WTC11 (cell line): ENCODE results near the gene BNC2.

Source experiments
- ATF1 ChIP-seq: sonication (generic); formaldehyde crosslinking; IDR thresholded peaks from 2 replicates; pipeline ENCODE4 v1.8.1; 2023; ENCODE audit warnings: mild to moderate bottlenecking, moderate library complexity, missing genetic modification reagents
- JUN ChIP-seq: sonication (generic); formaldehyde crosslinking; IDR thresholded peaks from 2 replicates; pipeline ENCODE4 v1.8.0; 2023; ENCODE audit warnings: mild to moderate bottlenecking, missing genetic modification reagents
- RORB ChIP-seq: fragments of 250-450 bp; sonication (Bioruptor Pico); IDR thresholded peaks from 2 replicates; pipeline ENCODE4 v1.9.0; 2021; ENCODE audit warnings: mild to moderate bottlenecking
- ZBTB21 ChIP-seq: sonication (generic); formaldehyde crosslinking; IDR thresholded peaks from 2 replicates; pipeline ENCODE4 v1.8.1; 2023; ENCODE audit warnings: mild to moderate bottlenecking, missing genetic modification reagents, borderline replicate concordance
- TF ChIP-seq, protein P1 (sequence below): sonication (generic); formaldehyde crosslinking; IDR thresholded peaks from 2 replicates; pipeline ENCODE4 v1.8.0; 2022; ENCODE audit warnings: missing genetic modification reagents
- TF ChIP-seq, protein P2 (sequence below): fragments of 200-600 bp; IDR thresholded peaks from 2 replicates; pipeline ENCODE4 v1.8.0; 2022; ENCODE audit warnings: antibody characterized with exemption
- TF ChIP-seq, protein P3 (sequence below): sonication (generic); formaldehyde crosslinking; conservative IDR thresholded peaks from 2 replicates; pipeline ENCODE4 v1.8.1; 2022; ENCODE audit warnings: mild to moderate bottlenecking, missing genetic modification reagents
- TF ChIP-seq, protein P4 (sequence below): sonication (generic); formaldehyde crosslinking; IDR thresholded peaks from 2 replicates; pipeline ENCODE4 v1.8.1; 2022; ENCODE audit warnings: low read depth, missing genetic modification reagents, borderline replicate concordance

DNA sequence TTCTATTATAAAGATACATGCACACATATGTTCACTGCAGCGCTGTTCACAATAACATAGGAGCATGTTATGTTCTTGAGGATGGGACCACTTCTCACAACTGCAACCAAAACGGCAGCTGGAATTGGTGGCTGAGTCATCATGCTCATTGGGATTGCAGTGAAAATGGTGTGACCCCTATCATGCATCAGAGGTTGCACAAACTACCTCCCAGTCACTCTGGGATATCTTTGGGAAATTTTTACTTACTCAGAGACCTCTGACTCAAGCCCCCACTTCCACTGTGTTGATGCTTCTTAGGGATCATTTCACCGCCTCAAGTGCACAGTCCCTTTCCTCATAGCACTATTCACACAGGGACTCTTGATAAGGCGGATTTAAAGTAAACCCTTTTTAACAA, 474.1 kb downstream of the BNC2 start:
- TF ChIP-seq, protein P1, sequence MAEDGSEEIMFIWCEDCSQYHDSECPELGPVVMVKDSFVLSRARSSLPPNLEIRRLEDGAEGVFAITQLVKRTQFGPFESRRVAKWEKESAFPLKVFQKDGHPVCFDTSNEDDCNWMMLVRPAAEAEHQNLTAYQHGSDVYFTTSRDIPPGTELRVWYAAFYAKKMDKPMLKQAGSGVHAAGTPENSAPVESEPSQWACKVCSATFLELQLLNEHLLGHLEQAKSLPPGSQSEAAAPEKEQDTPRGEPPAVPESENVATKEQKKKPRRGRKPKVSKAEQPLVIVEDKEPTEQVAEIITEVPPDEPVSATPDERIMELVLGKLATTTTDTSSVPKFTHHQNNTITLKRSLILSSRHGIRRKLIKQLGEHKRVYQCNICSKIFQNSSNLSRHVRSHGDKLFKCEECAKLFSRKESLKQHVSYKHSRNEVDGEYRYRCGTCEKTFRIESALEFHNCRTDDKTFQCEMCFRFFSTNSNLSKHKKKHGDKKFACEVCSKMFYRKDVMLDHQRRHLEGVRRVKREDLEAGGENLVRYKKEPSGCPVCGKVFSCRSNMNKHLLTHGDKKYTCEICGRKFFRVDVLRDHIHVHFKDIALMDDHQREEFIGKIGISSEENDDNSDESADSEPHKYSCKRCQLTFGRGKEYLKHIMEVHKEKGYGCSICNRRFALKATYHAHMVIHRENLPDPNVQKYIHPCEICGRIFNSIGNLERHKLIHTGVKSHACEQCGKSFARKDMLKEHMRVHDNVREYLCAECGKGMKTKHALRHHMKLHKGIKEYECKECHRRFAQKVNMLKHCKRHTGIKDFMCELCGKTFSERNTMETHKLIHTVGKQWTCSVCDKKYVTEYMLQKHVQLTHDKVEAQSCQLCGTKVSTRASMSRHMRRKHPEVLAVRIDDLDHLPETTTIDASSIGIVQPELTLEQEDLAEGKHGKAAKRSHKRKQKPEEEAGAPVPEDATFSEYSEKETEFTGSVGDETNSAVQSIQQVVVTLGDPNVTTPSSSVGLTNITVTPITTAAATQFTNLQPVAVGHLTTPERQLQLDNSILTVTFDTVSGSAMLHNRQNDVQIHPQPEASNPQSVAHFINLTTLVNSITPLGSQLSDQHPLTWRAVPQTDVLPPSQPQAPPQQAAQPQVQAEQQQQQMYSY (CRISPR knock-in tag), result no peak
- TF ChIP-seq, protein P2, sequence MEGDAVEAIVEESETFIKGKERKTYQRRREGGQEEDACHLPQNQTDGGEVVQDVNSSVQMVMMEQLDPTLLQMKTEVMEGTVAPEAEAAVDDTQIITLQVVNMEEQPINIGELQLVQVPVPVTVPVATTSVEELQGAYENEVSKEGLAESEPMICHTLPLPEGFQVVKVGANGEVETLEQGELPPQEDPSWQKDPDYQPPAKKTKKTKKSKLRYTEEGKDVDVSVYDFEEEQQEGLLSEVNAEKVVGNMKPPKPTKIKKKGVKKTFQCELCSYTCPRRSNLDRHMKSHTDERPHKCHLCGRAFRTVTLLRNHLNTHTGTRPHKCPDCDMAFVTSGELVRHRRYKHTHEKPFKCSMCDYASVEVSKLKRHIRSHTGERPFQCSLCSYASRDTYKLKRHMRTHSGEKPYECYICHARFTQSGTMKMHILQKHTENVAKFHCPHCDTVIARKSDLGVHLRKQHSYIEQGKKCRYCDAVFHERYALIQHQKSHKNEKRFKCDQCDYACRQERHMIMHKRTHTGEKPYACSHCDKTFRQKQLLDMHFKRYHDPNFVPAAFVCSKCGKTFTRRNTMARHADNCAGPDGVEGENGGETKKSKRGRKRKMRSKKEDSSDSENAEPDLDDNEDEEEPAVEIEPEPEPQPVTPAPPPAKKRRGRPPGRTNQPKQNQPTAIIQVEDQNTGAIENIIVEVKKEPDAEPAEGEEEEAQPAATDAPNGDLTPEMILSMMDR, result no peak
- TF ChIP-seq ATF1 (CRISPR knock-in tag) (no peak), JUN (CRISPR knock-in tag) (no peak), RORB (CRISPR knock-in tag) (no peak), ZBTB21 (no peak)
- TF ChIP-seq, protein P3, sequence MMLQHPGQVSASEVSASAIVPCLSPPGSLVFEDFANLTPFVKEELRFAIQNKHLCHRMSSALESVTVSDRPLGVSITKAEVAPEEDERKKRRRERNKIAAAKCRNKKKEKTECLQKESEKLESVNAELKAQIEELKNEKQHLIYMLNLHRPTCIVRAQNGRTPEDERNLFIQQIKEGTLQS (CRISPR knock-in tag), result no peak
- TF ChIP-seq, protein P4, sequence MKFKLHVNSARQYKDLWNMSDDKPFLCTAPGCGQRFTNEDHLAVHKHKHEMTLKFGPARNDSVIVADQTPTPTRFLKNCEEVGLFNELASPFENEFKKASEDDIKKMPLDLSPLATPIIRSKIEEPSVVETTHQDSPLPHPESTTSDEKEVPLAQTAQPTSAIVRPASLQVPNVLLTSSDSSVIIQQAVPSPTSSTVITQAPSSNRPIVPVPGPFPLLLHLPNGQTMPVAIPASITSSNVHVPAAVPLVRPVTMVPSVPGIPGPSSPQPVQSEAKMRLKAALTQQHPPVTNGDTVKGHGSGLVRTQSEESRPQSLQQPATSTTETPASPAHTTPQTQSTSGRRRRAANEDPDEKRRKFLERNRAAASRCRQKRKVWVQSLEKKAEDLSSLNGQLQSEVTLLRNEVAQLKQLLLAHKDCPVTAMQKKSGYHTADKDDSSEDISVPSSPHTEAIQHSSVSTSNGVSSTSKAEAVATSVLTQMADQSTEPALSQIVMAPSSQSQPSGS (CRISPR knock-in tag), result no peak
